A673 (cell line): ENCODE measurements around the gene UQCC2.

ENCODE experiments used
- CTCF ChIP-seq: fragments of 300-800, 200-600 bp; sonication (generic); conservative IDR thresholded peaks from 2 replicates; pipeline ENCODE4 v1.5.1; 2017; ENCODE audit warnings: low read depth, mild to moderate bottlenecking, antibody characterized with exemption, low read length, moderate library complexity, mixed read lengths
- EZH2 ChIP-seq: fragments of 200-600 bp; sonication (generic); IDR thresholded peaks from 2 replicates; pipeline ENCODE4 v1.6.1; 2017; ENCODE audit warnings: borderline replicate concordance, low read depth, mild to moderate bottlenecking, mixed read lengths, antibody characterized with exemption, low read length; ENCODE audit not compliant: poor library complexity, severe bottlenecking

DNA sequence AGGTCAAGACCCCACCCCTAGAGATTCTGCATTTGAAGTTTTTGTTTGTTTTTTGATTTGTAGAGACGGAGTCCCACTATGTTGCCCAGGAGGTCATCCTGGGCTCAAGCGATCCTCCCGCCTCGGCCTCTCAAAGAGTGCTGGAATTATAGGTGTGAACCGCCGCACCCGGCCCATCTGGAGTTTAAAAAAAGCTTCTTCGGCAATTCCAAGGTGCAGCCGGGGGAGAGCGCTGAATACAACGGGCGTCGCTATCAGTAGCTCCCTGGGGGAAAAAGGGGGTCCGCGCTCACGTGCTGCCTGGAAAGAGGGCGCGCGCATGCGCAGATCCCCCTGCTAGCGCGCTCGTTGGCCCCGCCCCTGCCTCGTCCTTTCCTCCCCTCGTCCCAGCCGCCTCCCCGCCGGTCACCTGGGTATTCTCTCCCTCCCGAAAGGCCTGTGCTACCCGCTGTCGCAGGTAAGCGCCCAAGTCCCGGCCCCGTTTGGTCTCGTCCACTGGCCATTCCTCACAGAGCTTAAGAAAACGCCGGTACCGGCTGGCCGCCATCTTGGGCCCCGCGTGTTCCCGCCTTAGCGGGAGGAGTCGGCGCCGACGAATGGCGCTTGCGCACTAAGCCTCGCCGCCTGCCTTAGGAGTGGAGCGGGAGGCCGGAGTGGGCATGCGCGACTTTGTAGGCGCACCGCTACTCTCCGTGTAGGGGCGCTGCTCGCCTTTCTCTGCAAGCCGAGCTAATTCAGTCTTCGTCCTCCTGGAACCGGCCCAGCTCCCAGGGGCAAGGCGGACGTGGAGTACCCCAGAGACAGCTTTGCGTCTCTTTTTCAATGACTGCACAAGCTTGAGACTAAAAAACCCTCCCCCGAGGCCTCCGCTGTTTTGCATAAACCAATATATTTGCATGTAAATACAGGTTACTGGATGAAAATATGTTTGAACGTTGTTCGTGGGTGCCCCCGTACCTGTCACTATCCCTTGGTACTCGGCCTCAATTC, at the start of gene UQCC2:
- TF ChIP-seq CTCF (peak; percentile 82), EZH2 (no peak)
